HEK293 (cell line): ENCODE results near the gene CMPK1.

Experiments
- IKZF3 ChIP-seq: fragments of 450-650 bp; IDR thresholded peaks from 2 replicates; pipeline ENCODE4 v1.5.0; 2018; ENCODE audit warnings: missing biosample characterization, mild to moderate bottlenecking, missing genetic modification characterization, moderate library complexity
- MEIS1 ChIP-seq: sonication (generic); formaldehyde crosslinking; IDR thresholded peaks from 2 replicates; pipeline ENCODE4 v1.8.1; 2022; ENCODE audit warnings: missing genetic modification reagents, mild to moderate bottlenecking, borderline replicate concordance
- SP2 ChIP-seq: fragments of 450-650 bp; formaldehyde crosslinking; IDR thresholded peaks from 2 replicates; pipeline ENCODE4 v1.5.1; 2016; ENCODE audit warnings: missing biosample characterization, missing genetic modification characterization
- ZBTB8A ChIP-seq: fragments of 450-650 bp; formaldehyde crosslinking; IDR thresholded peaks from 2 replicates; pipeline ENCODE4 v1.5.1; 2016; ENCODE audit warnings: missing biosample characterization, missing genetic modification characterization
- ZNF366 ChIP-seq: fragments of 450-650 bp; formaldehyde crosslinking; conservative IDR thresholded peaks from 2 replicates; pipeline ENCODE4 v1.5.1; 2016; ENCODE audit warnings: missing biosample characterization, missing genetic modification characterization
- ZNF501 ChIP-seq: fragments of 450-650 bp; formaldehyde crosslinking; IDR thresholded peaks from 2 replicates; pipeline ENCODE4 v1.5.1; 2016; ENCODE audit warnings: missing biosample characterization, missing genetic modification characterization
- ZNF610 ChIP-seq: fragments of 450-650 bp; formaldehyde crosslinking; IDR thresholded peaks from 2 replicates; pipeline ENCODE4 v1.5.1; 2016; ENCODE audit warnings: missing biosample characterization, missing genetic modification characterization, borderline replicate concordance
- ZNF654 ChIP-seq: fragments of 450-650 bp; formaldehyde crosslinking; IDR thresholded peaks from 2 replicates; pipeline ENCODE4 v1.5.1; 2016; ENCODE audit warnings: low read depth, missing biosample characterization, missing genetic modification characterization
- ZNF664 ChIP-seq: fragments of 450-650 bp; formaldehyde crosslinking; IDR thresholded peaks from 2 replicates; pipeline ENCODE4 v1.5.1; 2016; ENCODE audit warnings: missing biosample characterization, missing genetic modification characterization
- ZSCAN30 ChIP-seq: fragments of 450-650 bp; IDR thresholded peaks from 2 replicates; pipeline ENCODE4 v1.5.1; 2018; ENCODE audit warnings: missing biosample characterization, mild to moderate bottlenecking, missing genetic modification characterization, moderate library complexity
- TF ChIP-seq, protein P1 (sequence below): fragments of 450-650 bp; formaldehyde crosslinking; IDR thresholded peaks from 2 replicates; pipeline ENCODE4 v1.5.1; 2017; ENCODE audit warnings: missing biosample characterization, missing genetic modification characterization
- TF ChIP-seq, protein P2 (sequence below): fragments of 450-650 bp; formaldehyde crosslinking; IDR thresholded peaks from 2 replicates; pipeline ENCODE4 v1.5.1; 2016; ENCODE audit warnings: missing biosample characterization, missing genetic modification characterization
- TF ChIP-seq, protein P3 (sequence below): fragments of 450-650 bp; formaldehyde crosslinking; IDR thresholded peaks from 2 replicates; pipeline ENCODE4 v1.5.1; 2016; ENCODE audit warnings: missing biosample characterization, missing genetic modification characterization
- TF ChIP-seq, protein P4 (sequence below): fragments of 450-650 bp; formaldehyde crosslinking; IDR thresholded peaks from 2 replicates; pipeline ENCODE4 v1.5.1; 2016; ENCODE audit warnings: missing biosample characterization, missing genetic modification characterization
- TF ChIP-seq, protein P5 (sequence below): fragments of 450-650 bp; formaldehyde crosslinking; IDR thresholded peaks from 2 replicates; pipeline ENCODE4 v1.5.1; 2016; ENCODE audit warnings: missing biosample characterization, missing genetic modification characterization

The CMPK1 gene

DNA sequence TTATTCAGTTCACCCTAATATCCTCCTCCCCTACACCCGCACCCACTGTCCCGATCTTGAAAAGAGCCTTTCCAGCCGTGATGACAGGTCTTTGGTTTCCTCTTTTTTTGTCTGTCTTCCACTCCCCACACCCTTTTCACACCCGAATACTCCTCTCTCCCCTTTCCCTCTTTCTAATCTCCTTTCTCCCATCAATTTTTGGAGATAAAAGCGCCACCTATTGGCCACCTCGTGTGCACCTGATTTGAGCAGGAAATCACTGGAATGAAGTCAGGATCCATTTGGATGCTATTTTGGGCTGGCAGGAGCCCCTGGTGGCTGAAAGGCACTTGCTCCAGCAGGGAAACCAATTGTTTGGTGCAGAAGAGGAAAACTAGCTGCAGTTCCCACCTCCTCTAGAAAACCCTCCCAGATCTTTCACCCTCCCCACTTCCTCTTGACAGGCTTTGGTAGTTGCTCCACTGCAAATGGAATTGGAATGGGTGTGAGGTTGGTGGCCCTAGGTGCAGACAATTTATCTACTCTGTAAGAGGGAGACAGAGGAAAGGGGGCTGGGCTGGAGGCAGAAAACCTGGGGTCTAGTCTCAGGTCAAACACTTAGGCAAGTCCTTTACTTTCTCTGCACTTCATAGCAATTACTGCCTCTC is 90.9 kb downstream of the CMPK1 start (continued):
- TF ChIP-seq ZSCAN30 (tag by site-specific recombination), result peak; percentile 72; the same call in 1 of the 2 replicates
- TF ChIP-seq, protein P1, sequence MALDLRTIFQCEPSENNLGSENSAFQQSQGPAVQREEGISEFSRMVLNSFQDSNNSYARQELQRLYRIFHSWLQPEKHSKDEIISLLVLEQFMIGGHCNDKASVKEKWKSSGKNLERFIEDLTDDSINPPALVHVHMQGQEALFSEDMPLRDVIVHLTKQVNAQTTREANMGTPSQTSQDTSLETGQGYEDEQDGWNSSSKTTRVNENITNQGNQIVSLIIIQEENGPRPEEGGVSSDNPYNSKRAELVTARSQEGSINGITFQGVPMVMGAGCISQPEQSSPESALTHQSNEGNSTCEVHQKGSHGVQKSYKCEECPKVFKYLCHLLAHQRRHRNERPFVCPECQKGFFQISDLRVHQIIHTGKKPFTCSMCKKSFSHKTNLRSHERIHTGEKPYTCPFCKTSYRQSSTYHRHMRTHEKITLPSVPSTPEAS, result no peak
- TF ChIP-seq ZNF610 (tag by site-specific recombination), result 0 out of 2 replicates have a peak, but pooled peaks have one; percentile 32
- TF ChIP-seq ZNF664, result no peak
- TF ChIP-seq, protein P2, sequence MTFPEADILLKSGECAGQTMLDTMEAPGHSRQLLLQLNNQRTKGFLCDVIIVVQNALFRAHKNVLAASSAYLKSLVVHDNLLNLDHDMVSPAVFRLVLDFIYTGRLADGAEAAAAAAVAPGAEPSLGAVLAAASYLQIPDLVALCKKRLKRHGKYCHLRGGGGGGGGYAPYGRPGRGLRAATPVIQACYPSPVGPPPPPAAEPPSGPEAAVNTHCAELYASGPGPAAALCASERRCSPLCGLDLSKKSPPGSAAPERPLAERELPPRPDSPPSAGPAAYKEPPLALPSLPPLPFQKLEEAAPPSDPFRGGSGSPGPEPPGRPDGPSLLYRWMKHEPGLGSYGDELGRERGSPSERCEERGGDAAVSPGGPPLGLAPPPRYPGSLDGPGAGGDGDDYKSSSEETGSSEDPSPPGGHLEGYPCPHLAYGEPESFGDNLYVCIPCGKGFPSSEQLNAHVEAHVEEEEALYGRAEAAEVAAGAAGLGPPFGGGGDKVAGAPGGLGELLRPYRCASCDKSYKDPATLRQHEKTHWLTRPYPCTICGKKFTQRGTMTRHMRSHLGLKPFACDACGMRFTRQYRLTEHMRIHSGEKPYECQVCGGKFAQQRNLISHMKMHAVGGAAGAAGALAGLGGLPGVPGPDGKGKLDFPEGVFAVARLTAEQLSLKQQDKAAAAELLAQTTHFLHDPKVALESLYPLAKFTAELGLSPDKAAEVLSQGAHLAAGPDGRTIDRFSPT (tag by site-specific recombination), result no peak
- TF ChIP-seq, protein P3, sequence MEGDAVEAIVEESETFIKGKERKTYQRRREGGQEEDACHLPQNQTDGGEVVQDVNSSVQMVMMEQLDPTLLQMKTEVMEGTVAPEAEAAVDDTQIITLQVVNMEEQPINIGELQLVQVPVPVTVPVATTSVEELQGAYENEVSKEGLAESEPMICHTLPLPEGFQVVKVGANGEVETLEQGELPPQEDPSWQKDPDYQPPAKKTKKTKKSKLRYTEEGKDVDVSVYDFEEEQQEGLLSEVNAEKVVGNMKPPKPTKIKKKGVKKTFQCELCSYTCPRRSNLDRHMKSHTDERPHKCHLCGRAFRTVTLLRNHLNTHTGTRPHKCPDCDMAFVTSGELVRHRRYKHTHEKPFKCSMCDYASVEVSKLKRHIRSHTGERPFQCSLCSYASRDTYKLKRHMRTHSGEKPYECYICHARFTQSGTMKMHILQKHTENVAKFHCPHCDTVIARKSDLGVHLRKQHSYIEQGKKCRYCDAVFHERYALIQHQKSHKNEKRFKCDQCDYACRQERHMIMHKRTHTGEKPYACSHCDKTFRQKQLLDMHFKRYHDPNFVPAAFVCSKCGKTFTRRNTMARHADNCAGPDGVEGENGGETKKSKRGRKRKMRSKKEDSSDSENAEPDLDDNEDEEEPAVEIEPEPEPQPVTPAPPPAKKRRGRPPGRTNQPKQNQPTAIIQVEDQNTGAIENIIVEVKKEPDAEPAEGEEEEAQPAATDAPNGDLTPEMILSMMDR (tag by site-specific recombination), result peak; percentile 95
- peak; percentile 83 for TF ChIP-seq ZNF366 (tag by site-specific recombination)
- TF ChIP-seq MEIS1 (CRISPR knock-in tag), result no peak
- peak; percentile 44; the same call in 1 of the 2 replicates for TF ChIP-seq ZBTB8A (tag by site-specific recombination)
- TF ChIP-seq, protein P4, sequence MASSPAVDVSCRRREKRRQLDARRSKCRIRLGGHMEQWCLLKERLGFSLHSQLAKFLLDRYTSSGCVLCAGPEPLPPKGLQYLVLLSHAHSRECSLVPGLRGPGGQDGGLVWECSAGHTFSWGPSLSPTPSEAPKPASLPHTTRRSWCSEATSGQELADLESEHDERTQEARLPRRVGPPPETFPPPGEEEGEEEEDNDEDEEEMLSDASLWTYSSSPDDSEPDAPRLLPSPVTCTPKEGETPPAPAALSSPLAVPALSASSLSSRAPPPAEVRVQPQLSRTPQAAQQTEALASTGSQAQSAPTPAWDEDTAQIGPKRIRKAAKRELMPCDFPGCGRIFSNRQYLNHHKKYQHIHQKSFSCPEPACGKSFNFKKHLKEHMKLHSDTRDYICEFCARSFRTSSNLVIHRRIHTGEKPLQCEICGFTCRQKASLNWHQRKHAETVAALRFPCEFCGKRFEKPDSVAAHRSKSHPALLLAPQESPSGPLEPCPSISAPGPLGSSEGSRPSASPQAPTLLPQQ (tag by site-specific recombination), result peak; percentile 41; the same call in 1 of the 2 replicates
- TF ChIP-seq, protein P5, sequence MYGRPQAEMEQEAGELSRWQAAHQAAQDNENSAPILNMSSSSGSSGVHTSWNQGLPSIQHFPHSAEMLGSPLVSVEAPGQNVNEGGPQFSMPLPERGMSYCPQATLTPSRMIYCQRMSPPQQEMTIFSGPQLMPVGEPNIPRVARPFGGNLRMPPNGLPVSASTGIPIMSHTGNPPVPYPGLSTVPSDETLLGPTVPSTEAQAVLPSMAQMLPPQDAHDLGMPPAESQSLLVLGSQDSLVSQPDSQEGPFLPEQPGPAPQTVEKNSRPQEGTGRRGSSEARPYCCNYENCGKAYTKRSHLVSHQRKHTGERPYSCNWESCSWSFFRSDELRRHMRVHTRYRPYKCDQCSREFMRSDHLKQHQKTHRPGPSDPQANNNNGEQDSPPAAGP, result 0 out of 2 replicates have a peak, but pooled peaks have one; percentile 11
- TF ChIP-seq ZNF501 (tag by site-specific recombination), result 0 out of 2 replicates have a peak, but pooled peaks have one; percentile 45
- TF ChIP-seq SP2 (tag by site-specific recombination), result peak; percentile 28; the same call in 1 of the 2 replicates
- peak; percentile 75 for TF ChIP-seq ZNF654
- TF ChIP-seq IKZF3, result peak; percentile 82
